SK-N-SH (cell line): ENCODE measurements around the gene RAB40A.

Source experiments
- CTCF ChIP-seq: fragments of 200-600 bp; sonication (generic); IDR thresholded peaks from 2 replicates; pipeline ENCODE4 v1.6.1; 2017; ENCODE audit warnings: antibody characterized with exemption, mild to moderate bottlenecking, moderate library complexity
- EP300 ChIP-seq, 2 experiments: IDR thresholded peaks; 2 replicates each; pipeline versions ENCODE4 v1.4.0 to v1.6.1; 2012; ENCODE audit warnings: borderline replicate concordance in 1 of 2, low read depth in 1 of 2, low read length in 1 of 2
- TF ChIP-seq, protein P1 (sequence below): IDR thresholded peaks from 2 replicates; pipeline ENCODE4 v1.6.1; 2012; ENCODE audit warnings: mild to moderate bottlenecking, low read depth, low read length, moderate library complexity

DNA sequence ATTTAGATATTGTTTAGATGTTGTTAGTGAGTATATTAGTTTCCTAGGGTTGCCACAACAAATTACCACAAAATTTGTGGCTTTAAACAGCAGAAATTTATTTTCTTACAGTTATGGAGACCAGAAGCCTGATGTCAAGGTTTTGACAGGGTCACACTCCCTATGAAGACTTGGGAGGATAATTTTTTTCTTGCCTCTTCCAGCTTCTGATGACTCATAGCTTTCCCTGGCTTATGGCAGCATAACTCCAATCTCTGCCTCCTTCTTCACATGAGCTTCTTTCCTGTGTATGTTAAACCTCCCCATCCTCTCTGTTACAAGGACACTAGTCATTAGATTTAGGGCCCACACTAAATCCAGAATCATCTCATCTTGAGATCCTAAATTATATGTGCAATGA, 20.9 kb upstream of the RAB40A start:
- TF ChIP-seq CTCF, result no peak
- TF ChIP-seq EP300 (IDR thresholded peaks at IDR 0.05; ENCODE audit: borderline replicate concordance in 1 of 2, low read depth in 1 of 2, low read length in 1 of 2), result no peak
- TF ChIP-seq, protein P1, sequence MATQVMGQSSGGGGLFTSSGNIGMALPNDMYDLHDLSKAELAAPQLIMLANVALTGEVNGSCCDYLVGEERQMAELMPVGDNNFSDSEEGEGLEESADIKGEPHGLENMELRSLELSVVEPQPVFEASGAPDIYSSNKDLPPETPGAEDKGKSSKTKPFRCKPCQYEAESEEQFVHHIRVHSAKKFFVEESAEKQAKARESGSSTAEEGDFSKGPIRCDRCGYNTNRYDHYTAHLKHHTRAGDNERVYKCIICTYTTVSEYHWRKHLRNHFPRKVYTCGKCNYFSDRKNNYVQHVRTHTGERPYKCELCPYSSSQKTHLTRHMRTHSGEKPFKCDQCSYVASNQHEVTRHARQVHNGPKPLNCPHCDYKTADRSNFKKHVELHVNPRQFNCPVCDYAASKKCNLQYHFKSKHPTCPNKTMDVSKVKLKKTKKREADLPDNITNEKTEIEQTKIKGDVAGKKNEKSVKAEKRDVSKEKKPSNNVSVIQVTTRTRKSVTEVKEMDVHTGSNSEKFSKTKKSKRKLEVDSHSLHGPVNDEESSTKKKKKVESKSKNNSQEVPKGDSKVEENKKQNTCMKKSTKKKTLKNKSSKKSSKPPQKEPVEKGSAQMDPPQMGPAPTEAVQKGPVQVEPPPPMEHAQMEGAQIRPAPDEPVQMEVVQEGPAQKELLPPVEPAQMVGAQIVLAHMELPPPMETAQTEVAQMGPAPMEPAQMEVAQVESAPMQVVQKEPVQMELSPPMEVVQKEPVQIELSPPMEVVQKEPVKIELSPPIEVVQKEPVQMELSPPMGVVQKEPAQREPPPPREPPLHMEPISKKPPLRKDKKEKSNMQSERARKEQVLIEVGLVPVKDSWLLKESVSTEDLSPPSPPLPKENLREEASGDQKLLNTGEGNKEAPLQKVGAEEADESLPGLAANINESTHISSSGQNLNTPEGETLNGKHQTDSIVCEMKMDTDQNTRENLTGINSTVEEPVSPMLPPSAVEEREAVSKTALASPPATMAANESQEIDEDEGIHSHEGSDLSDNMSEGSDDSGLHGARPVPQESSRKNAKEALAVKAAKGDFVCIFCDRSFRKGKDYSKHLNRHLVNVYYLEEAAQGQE, result no peak
